ENCODE results near the gene PFKFB4. TPM values are rescaled to one million over a fixed set of nuclear protein-coding genes. Genes with fewer than 3 reads are reported as not detected.
A peak's percentile ranks its signal among the peaks of the same experiment; 100 is the strongest.
"Not testable (repeated sequence)": the region's sequence is repeated elsewhere in the genome, so short reads cannot be mapped to it uniquely, and the experiment has no call there.

The PFKFB4 gene
- total RNA-seq, 1 donor from 2014 or later, result 1.5 TPM

GRCh38 chr3:48563382-48563918 lies 6.8 kb upstream of the PFKFB4 start, which contains the start of gene UCN2:
UCN2 (minus strand) TSS chr3:48563781; CDS start chr3:48563124, 657 bp downstream.
- intact Hi-C loops (cut with DNase I), result no loop called here
- DNase-seq (ENCODE audit: low spot score), result no peak

GRCh38 chr3:48562367-48563095 lies 5.9 kb upstream of the PFKFB4 start:
- DNase-seq (ENCODE audit: low spot score), result no peak
- intact Hi-C loops (cut with DNase I), result no loop called here

GRCh38 chr3:48561045-48561736 lies 4.6 kb upstream of the PFKFB4 start:
- no peak for DNase-seq (ENCODE audit: low spot score)
- intact Hi-C loops (cut with DNase I), result no loop called here

GRCh38 chr3:48560648-48561018 lies 4.0 kb upstream of the PFKFB4 start:
- DNase-seq (ENCODE audit: low spot score), result no peak
- intact Hi-C loops (cut with DNase I), result no loop called here

- DNase-seq (ENCODE audit: low spot score), result no peak
- intact Hi-C loops (cut with DNase I), result loop anchor here (2.0 kb wide), 2 partner anchors 42 to 50 kb away; partner anchors contain the start of gene UQCRC1
These were observed 2.0 kb upstream of the PFKFB4 start for GRCh38 chr3:48558493-48559134.

- intact Hi-C loops (cut with DNase I), result no loop called here
- no peak for DNase-seq (ENCODE audit: low spot score)
These were observed 431 bp downstream of the PFKFB4 start for GRCh38 chr3:48555949-48556795.

- intact Hi-C loops (cut with DNase I), result no loop called here
- DNase-seq (ENCODE audit: low spot score), result no peak
These were observed 1.2 kb downstream of the PFKFB4 start for GRCh38 chr3:48555231-48555948.

GRCh38 chr3:48553886-48554845 lies 2.4 kb downstream of the PFKFB4 start:
- no peak for DNase-seq (ENCODE audit: low spot score)
- intact Hi-C loops (cut with DNase I), result no loop called here

GRCh38 chr3:48553361-48553760 lies 3.2 kb downstream of the PFKFB4 start:
- no peak for DNase-seq (ENCODE audit: low spot score)
- intact Hi-C loops (cut with DNase I), result no loop called here

GRCh38 chr3:48552111-48552951 lies 4.3 kb downstream of the PFKFB4 start:
- no peak for DNase-seq (ENCODE audit: low spot score)
- intact Hi-C loops (cut with DNase I), result no loop called here

GRCh38 chr3:48551651-48552050 lies 5.0 kb downstream of the PFKFB4 start:
- intact Hi-C loops (cut with DNase I); DNase-seq (ENCODE audit: low spot score): not testable (repeated sequence)

- intact Hi-C loops (cut with DNase I), result loop anchor here (1.0 to 5.0 kb wide), 4 partner anchors 42 to 276 kb away; no protein-coding TSS in a partner anchor
- peak; percentile 93 for DNase-seq (ENCODE audit: low spot score)
These were observed 7.6 kb downstream of the PFKFB4 start for GRCh38 chr3:48548729-48549705.

GRCh38 chr3:48548126-48548525 lies 8.5 kb downstream of the PFKFB4 start:
- no peak for DNase-seq (ENCODE audit: low spot score)
- intact Hi-C loops (cut with DNase I), result loop anchor here (1.0 to 5.0 kb wide), 4 partner anchors 41 to 275 kb away; no protein-coding TSS in a partner anchor

GRCh38 chr3:48546203-48546829 lies 10.3 kb downstream of the PFKFB4 start:
- intact Hi-C loops (cut with DNase I), result loop anchor here (5.0 kb wide), 2 partner anchors 39 to 144 kb away; no protein-coding TSS in a partner anchor
- no peak for DNase-seq (ENCODE audit: low spot score)

GRCh38 chr3:48544141-48544540 lies 12.5 kb downstream of the PFKFB4 start:
- intact Hi-C loops (cut with DNase I), result no loop called here
- DNase-seq (ENCODE audit: low spot score), result no peak
